Epithelial cell of esophagus (primary cell): ENCODE data around the gene KEL.

Source experiments
- DNase-seq: peaks from one replicate; pipeline ENCODE4 v3.0.0; 2010; ENCODE audit warnings: low read depth
- H3K4me3 ChIP-seq: 2 replicates; pipeline ENCODE4 v1.5.1; 2011; ENCODE audit warnings: mild to moderate bottlenecking, low read length, control low read depth
- CTCF ChIP-seq: IDR thresholded peaks from 2 replicates; pipeline ENCODE4 v1.5.1; 2011; ENCODE audit warnings: low read depth, mild to moderate bottlenecking, low read length, control low read depth, inconsistent platforms; ENCODE audit not compliant: insufficient read depth; ENCODE audit errors: missing control alignments

Gene KEL

DNA sequence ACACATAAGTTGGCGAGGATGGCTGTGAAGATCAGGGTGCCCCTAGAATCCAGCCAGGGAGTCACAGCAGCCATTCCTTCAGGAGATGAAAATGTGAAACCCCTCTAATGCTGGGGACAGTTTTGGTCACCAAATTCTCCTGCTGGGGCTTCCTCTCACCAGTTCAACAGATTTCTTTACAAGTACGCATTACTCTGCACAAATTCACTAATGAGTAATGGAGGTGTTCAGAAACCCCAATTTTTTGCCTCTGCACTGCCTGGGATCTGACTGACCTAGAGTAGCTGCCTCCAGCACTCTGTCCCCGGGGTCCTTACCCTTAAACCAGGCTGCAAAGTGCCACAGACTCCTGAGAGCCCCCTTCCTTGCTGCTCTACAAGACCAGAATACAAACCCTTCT lies 44.7 kb downstream of the KEL start:
- no peak for DNase-seq
- TF ChIP-seq CTCF: no peak

DNA sequence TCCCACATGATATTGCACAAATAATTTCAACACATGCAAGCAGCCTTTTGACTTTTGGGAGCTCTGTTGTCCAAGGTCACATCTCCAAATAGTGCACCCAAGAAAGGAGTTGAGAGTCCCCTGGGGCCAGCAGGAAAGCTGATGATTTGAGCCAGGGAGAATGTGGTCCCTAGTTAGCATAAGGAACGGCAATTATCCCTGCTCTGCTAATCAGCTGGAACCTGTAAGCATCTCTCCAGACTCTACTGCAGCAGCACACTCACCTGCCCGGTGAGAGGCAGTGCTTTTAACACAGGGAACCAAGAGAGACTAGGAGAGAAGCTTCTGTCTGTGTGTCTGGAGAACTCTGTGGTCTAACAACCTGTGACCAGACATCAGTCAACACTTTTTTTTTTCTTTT lies 45.7 kb downstream of the KEL start:
- TF ChIP-seq CTCF: no peak
- no peak overlapping the region for H3K4me3 ChIP-seq
- DNase-seq: no peak

More for the DNA sequence above, 44.7 kb downstream of the KEL start:
- H3K4me3 ChIP-seq: no peak overlapping the region

GRCh38 chr7:142915315-142915714 lies 46.8 kb downstream of the KEL start:
- no peak for DNase-seq
- TF ChIP-seq CTCF: no peak
- no peak overlapping the region for H3K4me3 ChIP-seq

- no peak for TF ChIP-seq CTCF
- DNase-seq: no peak
- H3K4me3 ChIP-seq: no peak overlapping the region
Observed at GRCh38 chr7:142914121-142914520, 48.0 kb downstream of the KEL start.

GRCh38 chr7:142913566-142913965 lies 48.6 kb downstream of the KEL start:
- TF ChIP-seq CTCF: no peak
- no peak overlapping the region for H3K4me3 ChIP-seq
- DNase-seq: no peak

GRCh38 chr7:142913051-142913450 lies 49.1 kb downstream of the KEL start:
- no peak overlapping the region for H3K4me3 ChIP-seq
- DNase-seq: no peak
- TF ChIP-seq CTCF: no peak

DNA sequence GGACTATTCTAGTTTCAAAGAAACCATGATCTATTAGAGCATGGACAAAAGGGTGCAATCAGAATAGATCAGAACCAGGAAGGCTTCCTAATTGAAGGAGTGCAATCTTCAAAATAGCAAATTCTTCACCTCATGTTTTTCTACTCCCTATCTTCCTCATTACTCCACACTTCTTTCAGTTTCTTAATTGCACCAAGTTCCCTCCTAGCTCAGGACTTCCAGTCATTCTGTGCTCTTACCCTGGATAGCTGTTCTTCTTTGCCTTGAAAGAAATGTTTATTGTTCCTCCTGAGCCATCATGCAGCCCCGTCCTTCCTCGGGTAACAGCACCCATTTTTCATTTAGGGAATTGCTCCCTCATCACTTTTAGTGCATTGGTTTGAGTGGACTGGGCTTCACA lies 51.7 kb downstream of the KEL start:
- DNase-seq: no peak
- TF ChIP-seq CTCF: no peak
- no peak overlapping the region for H3K4me3 ChIP-seq
